8988T (cell line): ENCODE data around the gene SELE.

Source experiments
- DNase-seq: peaks from one replicate; pipeline ENCODE4 v3.0.0; 2011

The SELE gene

GRCh38 chr1:169681140-169681539 lies 52.7 kb downstream of the SELE start:
- DNase-seq: no peak

- DNase-seq: no peak
These were observed 53.4 kb downstream of the SELE start for GRCh38 chr1:169680377-169681019.

GRCh38 chr1:169679692-169680091 lies 54.2 kb downstream of the SELE start:
- no peak for DNase-seq

GRCh38 chr1:169676001-169676400 lies 57.9 kb downstream of the SELE start:
- no peak for DNase-seq
